GM21423 (cell line): ENCODE measurements around the gene KDM4F.

ENCODE experiments used
- ATAC-seq: cut with Tn5 transposase; IDR thresholded peaks from one replicate; pipeline ENCODE4 v1.9.1; 2021; ENCODE audit warnings: mild to moderate bottlenecking, moderate library complexity; ENCODE audit not compliant: unreplicated experiment

Gene KDM4F

DNA sequence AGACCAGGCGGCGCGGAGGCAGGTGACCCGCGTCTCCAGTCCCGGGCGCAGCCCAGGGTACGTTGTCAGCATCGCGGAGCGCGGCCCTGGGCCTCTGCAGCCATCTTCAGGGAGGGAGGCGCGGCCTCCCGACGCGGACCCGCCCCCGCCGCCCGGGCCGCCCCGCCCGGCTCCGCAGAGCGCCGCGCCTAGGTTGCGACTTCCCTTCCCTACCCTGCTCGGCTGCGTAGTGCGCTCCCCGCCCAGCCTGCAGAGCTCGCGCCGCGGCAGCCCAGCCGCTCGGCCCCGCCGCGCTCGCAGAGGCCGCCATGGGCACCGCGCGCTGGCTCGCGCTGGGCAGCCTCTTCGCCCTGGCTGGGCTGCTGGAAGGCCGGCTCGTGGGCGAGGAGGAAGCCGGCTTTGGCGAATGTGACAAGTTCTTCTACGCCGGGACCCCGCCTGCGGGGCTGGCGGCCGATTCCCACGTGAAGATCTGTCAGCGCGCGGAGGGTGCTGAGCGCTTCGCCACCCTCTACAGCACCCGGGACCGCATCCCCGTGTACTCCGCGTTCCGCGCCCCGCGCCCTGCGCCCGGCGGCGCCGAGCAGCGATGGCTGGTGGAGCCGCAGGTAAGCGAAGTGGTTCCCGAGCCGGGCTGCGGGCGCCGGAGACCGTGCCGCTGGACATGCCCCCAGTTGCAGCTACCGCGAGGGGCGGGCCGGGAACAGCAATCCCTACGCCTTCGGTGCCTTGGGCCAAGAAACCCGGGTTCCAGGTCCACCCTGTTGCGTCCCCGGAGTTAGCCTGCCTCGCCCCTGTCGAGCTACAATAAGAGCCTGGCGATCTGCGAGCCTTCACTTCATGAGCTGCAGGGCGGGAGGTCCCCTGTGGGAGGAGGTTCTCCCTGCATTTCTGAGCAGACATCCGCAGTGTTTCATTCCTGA lies 40.7 kb downstream of the KDM4F start, which contains the start of gene ENDOD1:
Gene ENDOD1 (plus strand): TSS at position 227 of the 923 bp plus-strand sequence. CDS start 82 bp downstream, at position 309.
- peak; percentile 83 for ATAC-seq

- ATAC-seq = no peak
These were observed 42.5 kb downstream of the KDM4F start for GRCh38 chr11:95091663-95092180.

DNA sequence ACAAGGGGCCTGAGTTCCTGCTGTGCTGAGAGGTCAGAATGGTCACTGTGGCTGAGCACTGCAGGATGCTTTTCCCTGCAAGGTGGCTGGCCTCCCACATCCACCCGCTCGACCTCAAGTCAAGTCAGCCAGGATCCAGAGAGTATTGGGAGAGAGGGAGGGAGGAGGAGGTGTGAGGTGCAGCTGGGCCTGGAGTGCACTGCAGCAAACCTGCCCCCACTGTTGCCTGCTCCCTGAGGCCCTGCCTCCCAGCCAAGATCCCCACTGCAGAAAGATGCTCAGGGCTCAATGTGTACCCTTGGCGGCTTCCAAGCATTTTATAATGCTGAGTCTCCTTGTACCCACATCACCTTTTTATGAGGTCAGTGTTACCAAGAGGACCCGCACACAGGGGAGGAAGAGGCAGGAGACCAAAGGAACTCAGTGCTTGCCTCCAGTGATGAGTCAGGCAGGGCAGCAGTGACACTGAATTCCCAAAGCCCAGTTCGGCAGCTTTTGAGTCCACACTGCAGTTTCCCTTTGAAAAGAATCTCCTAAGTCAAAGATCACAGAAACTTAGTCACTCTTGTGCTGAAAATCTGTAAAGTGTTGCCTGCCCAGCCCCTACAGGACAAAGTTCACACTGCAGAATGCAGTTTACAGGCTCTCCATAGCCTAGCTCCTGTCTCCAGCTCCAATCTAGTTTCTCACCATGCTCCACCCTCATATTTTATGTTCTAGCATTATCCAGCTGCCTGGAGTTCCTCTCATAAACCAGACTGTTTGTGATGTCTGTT lies 43.5 kb downstream of the KDM4F start:
- ATAC-seq = peak; percentile 9

DNA sequence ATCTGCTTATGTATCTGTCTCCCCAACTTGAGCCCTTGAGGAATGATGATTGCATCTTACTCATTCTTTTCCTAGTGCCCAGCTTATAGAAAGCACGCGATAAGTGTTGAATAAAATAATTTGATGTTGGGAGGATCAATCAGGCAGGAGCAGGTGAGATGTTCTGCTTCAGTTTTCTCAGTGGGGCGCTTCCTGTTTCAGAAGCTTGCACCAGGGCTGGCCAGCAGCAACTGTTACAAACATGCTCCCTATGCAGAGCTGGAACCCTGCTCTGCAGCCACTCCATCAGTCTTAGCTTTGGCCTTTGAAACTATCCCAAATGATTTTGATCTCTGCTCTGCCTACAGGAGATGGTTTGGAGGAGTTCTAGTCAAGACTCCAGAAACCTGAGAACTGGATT lies 44.3 kb downstream of the KDM4F start:
- no peak for ATAC-seq

GRCh38 chr11:95095858-95096587 lies 46.8 kb downstream of the KDM4F start:
- ATAC-seq = peak; percentile 76

GRCh38 chr11:95097209-95097608 lies 48.0 kb downstream of the KDM4F start:
- no peak for ATAC-seq

DNA sequence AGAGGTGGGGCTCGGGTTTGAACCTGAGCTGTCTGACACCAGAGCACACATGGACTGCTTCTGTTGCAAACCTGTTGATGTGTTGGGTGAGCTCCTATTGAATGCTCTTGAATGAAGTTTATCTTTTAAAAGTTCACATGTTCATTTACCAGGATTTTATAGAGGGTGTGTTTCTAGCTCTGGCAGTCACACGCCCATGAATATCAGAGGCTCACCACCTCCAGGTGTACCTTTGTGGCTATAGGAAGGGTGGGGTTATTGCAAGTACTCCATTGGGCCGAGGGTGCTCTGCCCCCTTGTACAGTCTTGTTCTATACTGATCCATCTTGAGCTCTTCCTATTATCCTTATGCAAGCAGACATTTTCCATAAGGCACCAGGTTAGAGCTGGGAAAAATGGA lies 49.6 kb downstream of the KDM4F start:
- no peak for ATAC-seq

DNA sequence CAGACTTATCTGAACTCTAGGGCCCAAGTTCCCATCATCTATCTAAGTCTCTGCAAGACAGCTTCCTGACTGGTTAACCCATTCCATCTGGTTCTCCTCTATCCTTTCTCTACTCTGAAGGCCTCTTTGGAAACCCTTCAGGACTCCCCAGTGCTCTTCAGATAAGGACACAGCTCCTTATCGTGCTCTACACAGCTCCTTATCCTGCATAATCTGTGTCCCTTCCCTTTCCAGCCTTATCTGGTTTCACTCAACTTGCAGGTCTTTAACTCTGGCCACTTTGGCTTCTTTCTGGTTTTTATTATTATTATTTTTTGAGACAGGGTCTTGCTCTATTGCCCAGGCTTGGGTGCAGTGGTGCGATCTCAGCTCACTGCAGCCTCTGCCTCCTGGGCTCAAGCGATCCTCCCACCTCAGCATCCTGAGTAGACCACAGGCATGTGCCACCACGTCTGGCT lies 51.0 kb downstream of the KDM4F start:
- no peak for ATAC-seq
